C4-2B (cell line): ENCODE results near the gene SOWAHD.
"Not testable (repeated sequence)": the region's sequence is repeated elsewhere in the genome, so short reads cannot be mapped to it uniquely, and the experiment has no call there.

ENCODE experiments used
- H3K27ac ChIP-seq: fragments of 450-650 bp; 2 replicates; pipeline ENCODE4 v1.5.1; 2017
- CTCF ChIP-seq: fragments of 450-650 bp; conservative IDR thresholded peaks from 2 replicates; pipeline ENCODE4 v1.5.1; 2017; ENCODE audit warnings: mild to moderate bottlenecking
- ZFX ChIP-seq: fragments of 450-650 bp; IDR thresholded peaks from 2 replicates; pipeline ENCODE4 v1.6.1; 2017

The SOWAHD gene

GRCh38 chrX:119783026-119783425 lies 24.6 kb downstream of the SOWAHD start:
- H3K27ac ChIP-seq: no peak overlapping the region

GRCh38 chrX:119784747-119785446 lies 26.5 kb downstream of the SOWAHD start:
- no peak overlapping the region for H3K27ac ChIP-seq
- TF ChIP-seq ZFX (no peak), CTCF (peak; percentile 65)

More at GRCh38 chrX:119783026-119783425, 24.6 kb downstream of the SOWAHD start:
- TF ChIP-seq ZFX (no peak), CTCF (no peak)

- TF ChIP-seq ZFX (peak; percentile 44; the same call in 1 of the 2 replicates), CTCF (no peak)
- H3K27ac ChIP-seq: peak overlapping the region; percentile 88
These were observed 32.6 kb downstream of the SOWAHD start for GRCh38 chrX:119790977-119791436.

GRCh38 chrX:119791437-119792231 lies 33.2 kb downstream of the SOWAHD start, which contains the start of gene RPL39:
Gene RPL39, minus strand, starts transcription at chrX:119791630. Its CDS starts 54 bp downstream, at chrX:119791576.
- peak within 1 kb of the TSS; percentile 88 for H3K27ac ChIP-seq
- TF ChIP-seq CTCF (no peak), ZFX (peak; percentile 28; the same call in 1 of the 2 replicates)

- H3K27ac ChIP-seq: no peak overlapping the region
- TF ChIP-seq ZFX: no peak
- TF ChIP-seq CTCF: no peak
These were observed 43.1 kb downstream of the SOWAHD start for GRCh38 chrX:119801253-119802221.

- H3K27ac ChIP-seq: no peak overlapping the region
- TF ChIP-seq CTCF (no peak), ZFX (no peak)
These were observed 44.2 kb downstream of the SOWAHD start for GRCh38 chrX:119802546-119802945.

GRCh38 chrX:119808461-119808860 lies 50.1 kb downstream of the SOWAHD start:
- not testable (repeated sequence) for H3K27ac ChIP-seq
